Activated naive CD8-positive, alpha-beta T cell treated with anti-CD3 and anti-CD28 coated beads, Interleukin-2, amount 50 U/mL, for 16 hours (primary cell): ENCODE measurements around the gene MYH8.

Source experiments
- DNase-seq: peaks from one replicate; pipeline ENCODE4 v3.0.0-alpha.2; 2020; ENCODE audit warnings: low read depth, low spot score

MYH8 gene

DNA sequence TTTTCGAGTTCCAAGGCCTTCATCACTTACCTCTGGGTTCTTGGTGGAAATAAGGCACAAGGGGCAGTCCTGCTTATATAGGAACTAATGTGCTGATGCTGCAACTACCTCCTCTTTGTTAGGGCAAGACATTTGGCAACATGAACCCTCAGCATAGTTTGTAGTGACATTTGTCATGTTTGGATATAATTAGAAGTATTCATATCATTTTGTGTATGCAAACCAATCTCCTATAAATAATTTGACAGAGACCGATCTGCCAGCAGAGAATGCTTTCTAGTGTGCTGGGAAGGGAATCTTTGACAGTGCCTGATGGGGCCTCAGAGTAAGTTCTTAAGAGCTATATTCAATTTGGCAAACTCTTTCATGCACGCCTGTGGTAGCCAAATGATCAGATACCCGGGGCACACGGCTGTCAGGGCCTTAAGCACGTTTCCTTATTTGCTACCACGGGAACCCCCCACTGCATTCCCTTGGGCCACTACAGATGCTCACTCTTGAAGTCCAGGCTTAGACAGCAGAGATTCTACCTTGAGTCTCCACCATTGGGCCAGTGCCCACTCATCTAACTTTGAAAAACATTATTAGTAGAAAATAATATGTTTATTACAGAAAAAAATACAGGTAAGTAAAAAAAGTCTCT is at the start of gene MYH8:
Gene MYH8 (minus strand): TSS at position 51 of the 643 bp plus-strand sequence. CDS start 1,723 bp downstream, outside the sequence.
- no peak for DNase-seq

DNA sequence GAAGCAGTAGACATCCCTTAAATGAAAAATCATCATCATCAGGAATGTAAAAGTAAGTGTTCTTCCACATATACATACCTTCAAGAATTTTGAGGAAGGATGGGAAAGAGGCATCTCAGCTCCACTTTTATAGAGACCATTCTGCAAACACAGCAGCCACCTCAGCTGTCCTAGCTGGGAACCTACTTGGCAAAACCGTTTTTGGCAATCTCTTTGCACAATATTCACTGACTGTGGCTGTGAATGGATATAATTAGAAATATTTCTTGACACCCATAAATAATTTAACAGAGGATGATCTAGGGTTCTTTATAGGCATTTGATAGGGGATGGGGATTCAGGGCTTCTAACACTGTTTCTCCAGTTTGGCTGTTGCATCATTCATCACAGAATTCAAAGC is 47.7 kb upstream of the MYH8 start, which contains the start of gene MYH4:
Gene MYH4 (minus strand): TSS at position 101 of the 400 bp plus-strand sequence. CDS start 2,814 bp downstream, outside the sequence.
- no peak for DNase-seq

DNA sequence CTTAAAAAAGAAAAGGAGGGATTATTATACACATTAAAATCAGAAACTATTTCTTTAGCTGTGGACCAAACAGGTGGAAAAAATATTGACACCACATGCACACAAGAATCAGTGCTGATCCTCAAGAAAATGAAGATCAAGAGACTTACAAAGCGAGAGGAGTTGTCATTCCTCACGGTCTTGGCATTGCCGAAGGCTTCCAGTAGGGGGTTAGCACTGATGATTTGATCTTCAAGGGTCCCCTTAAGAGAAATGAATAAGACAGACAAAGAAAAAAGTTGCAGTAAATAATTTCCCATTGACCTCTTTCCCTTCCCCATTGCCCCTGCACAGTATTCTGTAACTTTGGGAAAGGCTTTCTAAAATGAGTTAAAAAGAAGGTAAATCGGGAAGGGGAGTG is 41.7 kb upstream of the MYH8 start:
- DNase-seq = no peak

DNA sequence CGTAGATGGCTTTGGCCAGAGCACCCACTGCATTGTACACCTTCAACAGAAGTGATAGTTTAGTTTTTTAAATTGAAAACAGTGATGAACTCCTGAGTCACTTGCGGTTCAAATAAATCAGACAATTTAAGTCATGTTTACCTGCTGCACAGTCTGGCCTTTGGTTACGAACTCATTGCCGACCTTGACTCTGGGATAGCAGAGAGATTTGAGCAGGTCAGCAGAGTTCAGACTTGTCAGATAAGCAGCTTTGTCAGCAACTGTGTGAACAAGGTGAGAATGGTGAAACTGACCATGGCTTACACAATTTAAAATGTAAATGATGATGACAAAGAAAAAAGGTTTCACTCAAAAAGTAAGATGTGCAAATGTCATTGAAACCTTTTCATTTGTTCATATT is 38.3 kb upstream of the MYH8 start:
- no peak for DNase-seq

DNA sequence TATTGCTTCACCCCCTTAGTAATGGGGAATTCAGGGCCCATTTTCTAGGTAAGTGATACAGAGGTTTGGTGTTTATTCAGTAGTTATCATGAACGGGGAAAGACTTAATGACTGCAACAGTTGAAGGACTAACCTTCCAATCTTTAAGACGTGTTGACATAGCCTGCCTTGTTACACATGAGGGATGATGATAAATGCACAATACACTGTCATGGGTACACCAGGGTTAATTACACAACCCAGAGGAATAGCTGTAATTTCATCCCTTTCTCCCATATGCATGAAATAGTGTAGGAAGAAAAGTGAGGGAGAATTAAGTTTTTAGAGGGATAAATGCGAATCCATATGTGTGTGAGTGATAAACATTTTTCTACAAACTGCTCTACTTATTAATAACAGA is 37.0 kb upstream of the MYH8 start:
- no peak for DNase-seq

DNA sequence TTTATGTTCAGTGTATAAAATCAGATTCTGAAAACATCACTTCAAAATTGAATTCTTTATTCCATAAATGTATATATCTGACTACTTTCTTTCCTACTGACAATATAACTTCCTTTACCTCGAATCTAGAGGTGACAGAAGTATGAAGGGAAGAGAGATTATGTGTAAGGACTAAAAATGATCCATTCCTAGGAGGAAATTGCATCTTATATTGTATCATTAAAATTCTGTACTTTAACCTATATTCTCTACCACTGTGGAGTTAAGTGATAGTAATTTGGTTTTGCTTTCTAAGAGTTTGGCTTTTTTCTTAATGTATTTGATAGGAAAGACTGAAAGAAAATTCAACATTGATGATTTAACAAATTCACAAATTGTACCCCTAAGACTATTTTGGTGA is 36.2 kb upstream of the MYH8 start:
- DNase-seq = no peak

DNA sequence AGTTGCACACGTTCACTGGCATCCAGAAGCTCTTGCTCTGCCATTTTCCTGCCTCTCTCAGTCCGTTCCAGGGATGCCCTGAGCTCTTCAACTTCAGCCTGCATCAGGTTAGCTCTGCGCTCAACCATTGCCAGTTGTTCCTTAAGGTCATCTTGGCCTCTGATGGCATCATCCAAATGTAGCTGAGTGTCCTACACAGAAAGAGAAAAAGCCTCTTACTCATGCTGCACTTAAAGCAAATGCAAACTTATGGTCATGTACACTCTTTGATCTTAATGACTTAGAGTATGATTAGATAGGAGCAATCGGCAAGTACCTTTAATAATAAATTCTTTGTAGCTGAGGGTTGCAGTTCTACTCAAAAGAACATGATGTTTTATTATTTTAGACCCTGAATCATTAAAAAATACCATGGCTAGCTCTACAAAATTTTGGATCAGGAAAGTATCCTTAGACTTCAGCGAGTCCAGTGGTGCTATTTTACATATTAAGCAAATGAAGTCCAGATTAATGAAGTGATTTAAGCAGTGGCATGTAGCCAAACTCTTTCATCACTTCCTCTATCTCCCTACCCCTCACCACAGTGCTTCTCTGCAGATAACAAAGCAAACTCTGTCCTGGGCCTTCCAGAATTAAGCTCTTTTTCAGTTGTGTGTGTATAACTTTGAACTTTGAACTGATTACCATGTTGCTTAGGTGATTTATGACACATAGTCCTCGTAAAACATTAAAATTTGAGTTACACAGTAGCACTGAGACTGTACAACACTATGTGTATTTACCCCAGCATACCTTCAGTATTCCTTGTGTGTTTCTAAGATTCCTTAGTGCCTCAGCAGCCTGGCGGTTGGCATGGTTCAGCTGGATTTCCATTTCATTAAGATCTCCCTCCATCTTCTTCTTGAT is 25.5 kb upstream of the MYH8 start:
- DNase-seq = no peak

DNA sequence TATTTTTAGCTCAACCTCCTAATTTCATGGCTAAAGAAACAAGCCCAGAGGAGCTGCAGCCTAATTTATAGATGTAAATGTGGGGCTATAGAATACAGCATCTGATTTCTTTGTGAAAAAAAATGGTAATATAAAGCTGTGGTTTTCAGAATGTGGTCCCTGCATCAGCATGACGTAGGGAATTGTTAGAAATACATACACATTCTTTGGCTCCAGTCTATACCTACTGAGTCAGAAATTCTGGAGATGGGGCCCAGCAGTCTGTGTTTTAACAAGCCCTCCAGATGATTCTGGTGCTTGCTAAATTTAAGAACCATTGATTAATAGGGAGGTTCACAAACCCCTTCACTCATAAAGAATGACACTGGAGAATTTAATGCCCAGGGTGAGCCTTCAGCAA is 18.1 kb upstream of the MYH8 start:
- no peak for DNase-seq

DNA sequence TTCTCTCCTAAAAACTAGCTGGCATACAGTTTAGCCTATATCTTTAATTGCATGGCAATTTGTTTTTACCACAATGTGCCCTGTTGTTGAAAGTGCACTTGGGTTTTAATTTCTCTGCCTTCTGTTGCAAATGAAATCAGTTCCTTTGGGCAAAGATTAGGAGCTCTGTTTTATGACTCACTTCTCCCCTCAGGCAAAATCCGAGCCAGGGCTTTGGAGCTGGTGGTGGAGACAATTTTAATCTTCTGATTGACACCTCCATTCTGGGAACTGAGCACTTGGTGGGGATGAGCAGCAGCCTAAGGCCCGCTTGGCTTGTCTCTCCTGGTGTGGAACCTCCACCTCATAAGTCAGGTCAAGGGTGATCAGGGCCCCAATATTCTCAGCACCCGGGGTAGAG is 13.3 kb upstream of the MYH8 start:
- DNase-seq = no peak

DNA sequence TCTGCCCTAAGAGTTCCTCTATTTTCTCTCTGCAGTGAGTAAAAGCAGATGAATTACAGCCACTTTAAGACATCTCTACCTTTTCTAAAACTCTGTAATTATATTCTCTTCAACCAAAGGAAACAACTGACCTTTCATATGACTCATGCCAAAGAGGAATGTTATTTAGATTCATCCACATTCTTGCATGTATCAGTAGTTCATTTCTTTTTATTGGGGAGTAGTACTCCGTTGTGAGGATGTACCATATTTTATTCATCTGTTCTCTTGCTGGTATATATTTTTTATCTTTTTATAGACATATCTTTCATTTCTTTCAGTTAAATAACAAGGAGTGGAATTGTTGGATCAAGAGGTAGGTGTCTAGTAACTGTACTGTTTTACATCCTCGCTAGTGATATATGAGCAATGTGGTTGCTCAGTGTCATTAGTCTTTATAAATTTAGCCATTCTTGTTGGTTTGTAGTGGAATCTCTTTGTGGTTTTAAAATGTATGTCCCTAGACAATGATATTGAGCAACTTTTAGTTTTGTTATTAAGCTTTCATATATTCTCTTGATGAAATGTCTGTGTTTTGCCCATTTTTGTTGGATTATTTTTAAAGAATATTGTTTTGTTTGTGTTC is 7.8 kb upstream of the MYH8 start:
- no peak for DNase-seq

DNA sequence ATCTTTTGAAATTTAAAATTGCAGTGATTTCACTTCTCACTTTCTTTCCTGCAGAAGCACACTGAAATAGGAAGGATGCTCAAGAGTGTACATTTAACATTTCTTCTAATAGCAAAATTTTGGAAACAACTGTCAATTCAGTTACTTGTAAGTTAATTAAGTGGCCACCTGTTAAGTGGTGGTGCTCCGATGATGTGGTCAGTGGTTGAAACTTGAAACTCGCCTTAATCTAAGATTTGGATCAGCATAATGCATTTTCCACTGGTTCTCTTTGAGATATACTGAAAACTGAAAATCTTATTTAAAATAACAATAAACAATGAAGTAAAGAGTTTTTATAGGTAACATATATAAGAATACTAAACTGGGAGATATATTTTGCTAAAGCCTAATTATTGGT is 7.0 kb upstream of the MYH8 start:
- no peak for DNase-seq

DNA sequence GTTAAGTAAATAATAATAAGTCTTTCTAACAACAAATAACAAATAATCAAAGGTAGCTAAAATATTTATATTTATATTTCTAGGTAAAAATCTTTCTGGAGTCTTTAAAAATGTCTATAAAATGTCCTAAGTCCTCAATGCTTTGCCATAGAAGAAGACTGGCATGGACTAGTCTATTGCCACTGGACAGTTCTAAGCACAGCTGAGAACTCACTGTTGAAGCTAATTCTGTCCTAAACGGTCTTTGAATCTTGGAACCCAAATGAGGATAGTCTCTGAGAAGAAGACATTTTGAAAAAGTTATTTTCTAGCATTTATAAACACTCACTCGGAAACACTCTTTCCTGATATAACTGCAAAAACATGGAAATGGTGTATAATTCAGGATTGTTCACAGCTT is 539 bp downstream of the MYH8 start:
- no peak for DNase-seq

DNA sequence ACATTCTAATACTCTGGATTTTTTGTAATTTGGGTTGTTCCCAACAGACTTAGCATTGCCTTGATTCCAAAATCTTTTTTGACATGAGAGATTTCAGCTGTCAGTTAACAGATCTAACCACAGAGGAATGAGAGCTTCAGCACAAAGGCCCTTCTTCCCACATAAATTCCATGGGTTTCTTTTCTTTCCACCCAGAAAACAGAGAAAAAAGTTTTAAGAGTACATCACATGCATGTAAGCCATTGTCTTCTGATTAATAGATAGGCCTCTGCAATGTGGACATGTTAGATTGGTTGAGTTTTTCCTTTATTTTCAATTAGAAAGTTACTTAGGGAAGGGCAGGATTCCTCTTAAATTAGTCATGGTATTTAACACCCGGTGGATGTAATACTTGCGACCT is 939 bp downstream of the MYH8 start:
- no peak for DNase-seq

DNA sequence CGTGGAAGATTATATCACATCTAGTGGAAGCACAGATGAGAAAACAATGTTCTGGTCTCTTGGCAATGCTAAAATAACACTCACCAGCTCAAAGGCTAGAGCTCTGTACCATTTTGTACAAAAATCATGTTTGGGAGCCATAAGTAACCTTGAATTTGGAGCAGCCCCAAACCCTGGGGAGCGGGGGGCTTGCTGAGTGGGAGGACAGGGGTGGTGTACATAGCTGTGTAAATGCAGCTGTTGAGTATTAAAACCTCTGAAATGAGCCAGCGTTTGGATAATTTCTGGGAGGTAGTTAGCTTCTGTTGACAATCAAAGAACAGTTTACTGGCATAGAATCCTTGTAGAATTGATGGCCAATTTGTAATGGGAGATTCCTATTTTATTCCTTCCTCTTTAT is 4.3 kb downstream of the MYH8 start:
- no peak for DNase-seq

DNA sequence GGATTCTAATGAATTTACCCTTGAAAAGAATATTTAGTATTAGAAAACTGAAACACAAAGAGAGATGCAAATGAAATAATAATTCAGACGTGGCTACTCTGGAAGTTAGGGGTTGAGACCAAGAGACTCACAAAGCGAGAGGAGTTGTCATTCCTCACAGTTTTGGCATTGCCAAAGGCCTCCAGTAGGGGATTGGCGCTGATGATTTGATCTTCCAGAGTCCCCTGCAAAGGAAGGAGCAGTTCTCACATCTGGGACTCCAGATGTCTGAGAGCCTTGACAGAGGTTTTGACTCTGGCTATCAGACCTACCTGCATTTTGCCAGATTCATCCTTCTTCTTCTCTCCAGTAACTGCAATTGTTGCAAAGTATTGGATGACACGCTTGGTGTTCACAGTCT is 6.6 kb downstream of the MYH8 start:
- no peak for DNase-seq

DNA sequence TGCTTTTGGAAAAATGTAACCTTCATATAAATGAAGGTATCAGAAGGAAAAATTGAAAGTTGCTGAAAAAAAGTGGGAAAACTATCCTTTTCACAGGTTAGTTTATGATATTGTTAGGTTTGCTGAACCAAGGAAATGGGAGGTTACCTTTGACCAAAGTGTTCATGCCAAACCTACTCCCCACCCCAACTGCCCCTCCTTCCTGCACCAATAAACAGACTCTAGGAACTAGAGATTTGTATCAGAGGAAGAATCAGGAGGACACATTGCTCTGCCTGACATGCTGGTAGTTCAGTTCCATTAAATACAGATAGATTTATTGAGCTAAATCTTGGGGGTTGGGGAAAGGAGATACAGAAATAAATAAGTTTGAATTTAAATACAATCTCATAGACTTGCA is 18.2 kb downstream of the MYH8 start:
- DNase-seq = no peak

DNA sequence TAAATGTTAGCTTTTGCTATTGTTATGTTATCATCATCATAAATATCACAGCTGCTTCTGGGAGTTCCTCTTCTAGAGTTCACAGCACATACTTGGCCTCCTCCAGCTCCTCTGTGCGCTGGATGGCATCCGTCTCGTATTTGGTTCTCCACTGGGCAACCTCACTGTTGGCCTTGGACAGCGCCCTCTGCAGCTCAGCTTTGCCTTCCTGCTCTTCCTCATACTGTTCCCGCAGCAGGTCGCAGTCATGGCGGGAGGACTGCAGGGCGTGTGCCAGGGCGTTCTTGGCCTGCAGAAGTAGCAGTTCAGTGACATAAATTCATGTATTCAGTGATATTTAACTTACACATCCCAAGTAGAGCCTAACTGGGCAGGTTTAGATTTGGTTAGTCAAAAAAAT is 23.4 kb downstream of the MYH8 start:
- DNase-seq = no peak

DNA sequence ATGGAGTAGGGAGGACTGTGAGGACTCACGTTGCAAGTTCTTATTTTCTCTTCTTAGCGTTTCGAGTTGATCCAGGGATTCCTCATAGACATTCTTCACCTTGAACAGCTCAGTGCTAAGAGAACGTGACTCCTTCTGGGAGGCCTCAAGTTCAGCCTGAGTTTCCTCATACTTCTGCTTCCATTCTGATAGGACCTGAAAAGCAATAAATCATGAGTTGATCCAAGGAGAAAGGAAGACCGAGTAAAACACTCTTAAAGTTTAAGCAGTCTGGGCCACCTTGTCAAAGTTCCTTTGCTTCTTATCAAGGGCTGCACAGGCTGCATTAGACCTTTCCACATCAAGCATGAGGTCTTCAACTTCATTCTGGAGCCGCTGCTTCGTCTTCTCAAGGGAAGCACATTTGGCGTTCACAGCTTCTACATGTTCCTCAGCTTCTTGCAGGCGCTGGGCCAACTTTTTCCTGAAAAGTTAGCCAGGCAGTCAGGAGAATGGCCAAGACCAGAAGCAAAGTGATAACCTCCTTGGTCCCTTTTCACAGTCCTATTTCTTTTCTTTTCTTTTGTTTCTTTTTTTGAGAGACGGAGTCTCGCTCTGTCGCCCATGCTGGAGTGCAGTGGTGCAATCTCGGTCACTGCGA is 25.1 kb downstream of the MYH8 start:
- no peak for DNase-seq

DNA sequence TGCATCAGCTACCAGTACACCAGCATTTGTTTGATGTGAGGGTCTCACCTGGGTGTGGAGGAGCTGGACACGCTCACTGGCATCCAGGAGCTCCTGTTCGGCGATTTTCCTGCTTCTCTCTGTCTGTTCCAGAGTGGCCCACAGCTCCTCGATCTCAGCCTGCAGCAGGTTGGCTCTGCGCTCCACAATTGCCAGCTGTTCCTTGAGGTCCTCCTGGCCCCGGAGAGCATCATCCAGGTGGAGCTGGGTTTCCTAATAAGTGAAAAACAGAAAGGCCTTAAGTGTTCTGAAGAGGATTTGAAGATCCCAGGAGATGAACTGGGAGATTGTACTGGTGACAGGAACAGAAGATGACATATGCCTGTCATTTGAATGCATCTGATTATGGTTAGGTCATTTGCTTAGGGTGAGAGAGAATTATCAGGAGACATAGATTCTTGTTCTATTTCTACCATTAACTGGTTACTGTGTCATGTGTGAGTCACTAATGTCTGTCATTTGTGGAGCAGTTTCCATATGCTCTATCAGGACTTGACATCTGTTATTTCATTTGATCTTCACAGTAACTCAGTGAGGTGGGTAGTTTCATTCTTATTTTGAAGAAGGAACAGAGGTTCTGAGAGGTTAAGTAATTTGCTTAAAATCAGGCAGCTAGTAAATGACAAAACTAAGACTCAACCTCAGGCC is 27.4 kb downstream of the MYH8 start:
- no peak for DNase-seq

DNA sequence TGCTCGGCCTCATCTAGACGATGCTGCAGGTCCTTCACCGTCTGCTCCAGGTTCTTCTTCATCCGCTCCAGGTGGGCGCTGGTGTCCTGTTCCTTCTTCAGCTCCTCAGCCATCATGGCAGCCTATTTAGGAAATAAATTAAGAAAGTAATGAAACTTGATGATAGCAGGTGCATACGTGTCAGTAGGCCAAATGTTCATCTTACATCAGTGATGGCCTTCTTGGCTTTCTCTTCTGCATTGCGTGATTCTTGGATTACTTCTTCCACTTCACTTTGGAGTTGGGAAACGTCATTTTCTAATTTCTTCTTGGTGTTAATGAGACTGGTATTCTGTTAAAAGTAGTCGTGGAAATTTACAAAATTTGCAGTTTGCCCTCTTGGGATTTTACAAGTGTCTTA is 28.9 kb downstream of the MYH8 start:
- no peak for DNase-seq

DNA sequence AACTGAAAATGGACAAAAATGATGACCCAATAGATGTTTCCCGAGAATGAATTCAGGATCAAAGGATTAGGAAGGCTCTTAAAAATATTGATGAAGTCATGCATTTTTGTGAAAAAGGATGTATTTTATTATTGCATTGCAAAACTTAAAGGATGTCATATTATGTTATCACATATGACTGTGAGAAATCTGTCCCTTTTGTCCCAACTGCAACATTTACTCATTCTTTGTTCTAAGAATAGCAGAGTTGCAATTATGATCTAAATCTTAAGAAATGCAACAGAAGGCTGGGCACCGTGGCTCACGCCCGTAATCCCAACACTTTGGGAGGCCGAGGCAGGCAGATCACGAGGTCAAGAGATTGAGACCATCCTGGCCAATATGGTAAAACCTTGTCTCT is 35.9 kb downstream of the MYH8 start:
- no peak for DNase-seq

DNA sequence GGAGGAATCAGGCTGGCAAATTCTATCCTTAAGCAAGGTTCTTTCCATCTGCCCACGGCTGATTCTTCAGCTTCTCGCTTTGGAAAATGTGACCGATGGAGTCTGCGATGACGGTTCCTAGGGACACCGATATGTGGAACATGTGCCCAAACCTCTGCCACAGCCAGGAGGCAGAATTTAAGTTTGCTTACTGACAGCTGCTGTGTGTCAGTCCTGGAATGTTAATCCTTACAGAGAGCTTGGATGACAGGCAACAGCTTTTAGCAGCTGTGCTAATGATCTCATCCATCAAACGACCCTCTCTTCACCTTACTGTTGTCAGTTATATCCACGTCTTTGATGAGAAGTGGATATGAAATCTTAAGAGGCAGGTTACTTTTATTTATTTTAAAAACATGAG is 37.6 kb downstream of the MYH8 start:
- DNase-seq = no peak
